GM18502 (cell line): ENCODE results near the gene AP2A2.

Source experiments
- ATAC-seq: cut with Tn5 transposase; IDR thresholded peaks from one replicate; pipeline ENCODE4 v1.9.1; 2021; ENCODE audit warnings: mild to moderate bottlenecking; ENCODE audit not compliant: unreplicated experiment, poor library complexity

The AP2A2 gene

DNA sequence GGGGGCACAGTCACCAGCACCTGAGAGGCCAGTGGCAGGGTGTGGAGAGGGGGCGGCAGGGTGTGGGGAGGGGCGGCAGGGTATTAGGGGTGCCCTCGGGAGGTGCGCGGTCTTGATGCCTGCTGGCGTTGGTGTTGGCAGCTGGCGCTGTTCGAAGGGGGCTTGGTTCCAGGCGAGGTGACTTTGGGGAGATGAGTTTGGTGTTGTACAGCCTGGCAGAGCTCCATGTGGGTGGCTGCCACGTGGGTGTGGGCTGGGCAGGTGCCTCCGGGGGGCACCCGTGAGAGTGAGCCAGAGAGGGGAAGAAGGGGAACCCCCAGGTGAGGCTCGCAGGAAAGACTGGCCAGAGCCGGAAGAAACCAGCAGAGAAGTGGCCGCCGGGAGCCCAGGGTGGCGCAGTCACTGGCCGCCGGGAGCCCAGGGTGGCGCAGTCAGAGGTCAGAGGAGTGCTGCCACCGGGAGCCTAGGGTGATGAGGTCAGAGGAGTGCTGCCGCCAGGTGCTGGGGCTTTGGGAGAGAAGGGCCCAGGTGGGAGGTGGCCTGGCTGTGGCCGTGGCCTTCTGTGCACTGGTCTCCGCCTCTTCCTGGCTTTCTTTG is 66.1 kb downstream of the AP2A2 start:
- no peak for ATAC-seq

DNA sequence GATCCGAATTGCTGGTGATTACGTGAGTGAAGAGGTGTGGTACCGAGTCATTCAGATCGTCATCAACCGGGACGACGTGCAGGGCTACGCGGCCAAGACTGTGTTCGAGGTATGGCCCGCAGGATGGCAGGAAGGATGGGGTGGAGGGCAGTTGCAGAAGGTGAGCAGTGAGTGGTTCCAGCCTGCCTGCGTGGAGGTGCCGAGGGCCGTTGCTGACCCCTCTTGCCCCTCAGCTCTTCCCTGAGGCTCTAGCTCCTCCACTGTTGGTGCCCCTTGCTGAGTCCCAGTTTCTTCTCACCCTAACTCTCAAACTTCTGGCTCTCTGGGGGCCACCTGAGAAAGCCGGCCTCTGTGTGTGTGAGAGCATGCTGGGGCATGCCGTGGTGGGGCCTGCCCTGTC is 66.9 kb downstream of the AP2A2 start:
- ATAC-seq: no peak

DNA sequence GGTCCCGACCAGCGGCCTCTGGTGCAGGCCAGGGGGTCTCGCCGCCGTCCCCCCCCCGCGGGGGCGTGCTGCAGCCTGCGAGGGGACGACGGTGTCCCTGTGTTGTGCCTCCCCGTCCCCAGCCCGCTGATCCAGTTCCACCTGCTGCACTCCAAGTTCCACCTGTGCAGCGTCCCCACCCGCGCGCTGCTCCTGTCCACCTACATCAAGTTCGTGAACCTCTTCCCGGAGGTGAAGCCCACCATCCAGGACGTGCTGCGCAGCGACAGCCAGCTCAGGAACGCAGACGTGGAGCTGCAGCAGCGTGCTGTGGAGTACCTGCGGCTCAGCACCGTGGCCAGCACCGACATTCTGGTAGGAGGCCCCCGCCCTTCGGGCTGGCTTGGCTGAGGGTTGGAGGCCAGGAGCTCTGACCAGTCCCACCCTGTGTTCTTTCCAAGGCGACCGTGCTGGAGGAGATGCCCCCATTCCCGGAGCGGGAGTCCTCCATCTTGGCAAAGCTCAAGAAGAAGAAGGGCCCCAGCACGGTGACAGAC is 68.0 kb downstream of the AP2A2 start:
- no peak for ATAC-seq

DNA sequence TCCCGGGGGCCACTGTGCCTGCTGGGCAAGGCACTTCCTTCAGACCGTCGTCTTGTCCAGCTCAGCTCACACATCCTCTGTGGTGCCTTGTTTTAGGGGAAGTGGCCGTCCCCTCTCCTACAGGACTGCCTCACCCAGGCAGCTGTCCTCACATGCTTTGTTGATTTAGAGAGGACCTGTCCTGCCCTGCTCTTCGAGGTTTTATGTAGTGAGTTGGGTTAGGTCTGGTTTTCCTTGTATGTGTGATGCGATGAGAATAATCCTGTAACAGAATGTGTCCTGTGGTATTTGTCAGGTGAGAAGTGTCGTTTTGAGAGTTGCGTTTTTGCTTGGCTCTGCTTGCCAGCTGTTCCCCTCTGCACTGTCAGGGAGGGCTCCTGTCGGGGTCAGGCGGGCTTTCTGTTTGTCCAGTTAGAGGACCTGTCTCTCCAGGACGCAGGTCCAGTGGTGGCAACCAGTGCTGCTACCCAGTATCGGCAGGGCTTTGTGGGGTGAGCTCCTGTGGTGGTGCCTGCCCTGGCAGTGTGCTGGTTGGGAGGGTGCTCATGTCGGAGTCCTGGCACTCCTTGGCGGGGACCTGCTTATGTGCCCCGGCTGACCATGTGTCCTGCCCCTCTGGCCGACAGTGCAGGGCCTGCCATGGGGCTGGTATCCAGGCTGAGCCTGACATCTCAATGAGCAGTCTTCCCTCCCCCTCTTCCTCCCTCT is 69.5 kb downstream of the AP2A2 start:
- no peak for ATAC-seq

DNA sequence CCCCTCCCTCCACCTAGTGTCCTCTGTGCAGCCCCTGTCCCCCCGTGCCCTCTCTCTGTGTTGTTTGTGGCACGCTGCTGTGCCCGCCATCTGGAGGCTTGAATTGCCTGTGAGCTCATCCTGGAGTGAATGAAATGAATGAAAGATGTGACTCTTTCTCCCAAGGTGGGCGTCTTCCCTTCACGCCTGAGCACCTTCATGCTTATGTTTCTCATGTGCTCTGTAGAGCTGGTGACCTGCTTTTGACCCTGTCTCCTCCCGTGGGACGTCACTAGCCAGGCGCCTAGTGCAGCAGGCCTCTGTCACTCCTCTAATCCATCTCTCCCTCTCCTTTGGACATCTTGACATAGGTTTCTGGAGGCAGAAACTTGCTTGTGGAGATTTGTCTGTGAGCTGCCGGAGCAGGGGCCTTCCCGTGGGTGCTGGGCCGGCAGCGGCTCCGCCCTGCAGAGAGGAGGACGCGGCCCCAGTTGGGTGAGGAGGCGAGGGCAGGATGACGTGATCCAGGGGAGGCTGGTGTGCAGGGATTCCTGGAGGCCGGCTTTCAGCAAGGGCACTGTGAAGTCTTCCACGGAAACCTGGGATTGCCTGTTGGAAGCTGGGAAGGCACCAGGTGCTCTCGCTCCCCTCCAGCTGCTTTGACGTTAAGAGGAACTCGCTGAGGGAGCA is 70.2 kb downstream of the AP2A2 start:
- ATAC-seq: peak; percentile 73

DNA sequence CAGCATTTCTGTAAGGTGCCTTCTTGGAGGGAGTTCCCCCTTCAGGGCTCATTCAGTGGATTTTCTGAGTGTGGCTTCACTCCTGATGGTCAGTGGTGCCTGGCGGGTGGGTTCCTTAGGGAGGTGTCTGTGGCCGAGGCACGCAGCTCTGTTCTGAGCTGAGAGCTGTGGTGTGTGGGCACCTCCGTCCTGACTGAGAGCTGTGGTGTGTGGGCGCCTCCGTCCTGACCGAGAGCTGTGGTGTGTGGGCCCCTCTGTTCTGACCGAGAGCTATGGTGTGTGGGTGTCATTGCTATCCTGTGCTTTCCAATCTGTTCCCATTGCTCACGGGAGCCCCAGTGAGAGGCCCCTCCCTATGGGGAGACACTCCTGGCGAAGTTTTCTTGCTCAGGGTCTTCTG is 71.0 kb downstream of the AP2A2 start:
- ATAC-seq: no peak

DNA sequence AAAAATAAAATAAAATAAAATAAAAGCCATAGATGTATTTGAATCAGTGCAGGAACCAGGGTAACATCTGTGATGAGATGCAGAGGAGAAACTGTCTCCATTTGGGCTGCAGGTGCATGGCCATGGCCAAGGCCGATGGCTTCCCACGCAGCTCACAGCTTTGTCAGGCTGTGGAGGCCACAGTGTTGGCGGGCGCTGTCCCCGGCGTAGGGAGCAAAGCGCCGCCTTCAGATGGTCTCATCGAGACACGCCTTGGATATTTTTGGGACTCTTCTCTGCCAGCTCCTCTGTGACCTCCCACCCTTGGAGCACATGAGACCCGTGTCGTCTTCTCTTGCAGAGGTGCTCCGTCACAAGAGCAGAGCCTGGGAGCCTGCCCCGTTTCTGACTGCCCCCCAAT is 72.2 kb downstream of the AP2A2 start:
- ATAC-seq: no peak

DNA sequence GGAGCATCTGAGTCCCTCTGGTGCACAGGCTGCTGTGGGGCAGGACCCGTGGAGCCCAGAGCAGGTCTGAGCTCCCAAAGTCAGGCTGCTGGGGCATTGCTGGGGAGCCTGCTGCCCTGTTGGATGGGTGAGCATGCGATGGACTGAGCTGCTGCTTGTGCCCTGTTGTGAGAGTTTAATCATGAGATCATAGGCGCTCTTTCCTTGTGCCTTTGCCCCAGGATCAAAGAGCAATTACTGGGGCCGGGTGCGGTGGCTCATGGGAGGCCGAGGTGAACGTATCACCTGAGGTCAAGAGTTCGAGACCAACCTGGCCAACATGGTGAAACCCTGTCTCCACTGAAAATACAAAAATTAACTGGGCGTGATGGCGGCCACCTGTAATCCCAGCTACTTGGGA is 73.3 kb downstream of the AP2A2 start:
- no peak for ATAC-seq

DNA sequence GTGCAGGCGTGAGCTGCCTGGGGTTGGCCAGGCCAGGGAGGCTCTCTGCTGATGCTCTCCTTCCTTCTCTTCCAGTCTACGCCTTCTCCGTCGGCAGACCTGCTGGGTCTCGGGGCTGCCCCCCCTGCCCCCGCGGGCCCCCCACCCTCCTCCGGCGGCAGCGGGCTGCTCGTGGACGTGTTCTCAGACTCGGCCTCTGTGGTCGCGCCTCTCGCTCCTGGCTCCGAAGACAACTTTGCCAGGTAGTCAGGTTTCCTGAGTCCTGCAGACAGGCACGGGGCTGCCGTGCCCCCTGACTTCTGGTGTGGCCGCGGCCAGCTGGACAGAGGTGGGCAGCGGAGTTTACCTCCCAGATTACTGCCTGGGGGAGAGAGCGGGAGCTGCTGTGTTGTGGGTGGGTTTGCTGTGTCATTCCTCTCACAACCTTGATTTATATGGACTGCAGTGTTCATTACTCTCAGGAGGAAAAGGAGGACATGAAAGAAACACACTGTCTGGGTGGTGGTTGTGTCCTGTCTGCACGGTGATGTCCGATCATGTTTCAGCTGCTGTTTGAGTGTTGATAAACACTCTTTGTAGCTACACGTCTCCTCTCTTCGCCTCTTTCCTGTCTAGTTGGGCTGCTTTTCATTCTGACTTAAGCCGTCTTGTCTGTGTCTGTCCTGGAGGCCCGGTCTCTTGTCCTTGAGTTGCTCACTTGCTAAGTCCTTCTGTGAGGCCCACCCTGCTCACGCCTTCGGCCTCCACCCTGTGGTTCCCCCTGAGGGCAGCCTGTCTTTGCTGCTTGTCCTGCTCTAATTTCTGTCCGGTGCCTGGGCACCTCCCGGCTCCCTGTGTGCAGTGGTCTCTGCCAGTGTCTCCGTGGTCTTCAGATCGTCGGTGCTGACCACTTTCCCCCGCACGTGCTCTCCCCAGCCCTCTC is 74.9 kb downstream of the AP2A2 start:
- no peak for ATAC-seq

DNA sequence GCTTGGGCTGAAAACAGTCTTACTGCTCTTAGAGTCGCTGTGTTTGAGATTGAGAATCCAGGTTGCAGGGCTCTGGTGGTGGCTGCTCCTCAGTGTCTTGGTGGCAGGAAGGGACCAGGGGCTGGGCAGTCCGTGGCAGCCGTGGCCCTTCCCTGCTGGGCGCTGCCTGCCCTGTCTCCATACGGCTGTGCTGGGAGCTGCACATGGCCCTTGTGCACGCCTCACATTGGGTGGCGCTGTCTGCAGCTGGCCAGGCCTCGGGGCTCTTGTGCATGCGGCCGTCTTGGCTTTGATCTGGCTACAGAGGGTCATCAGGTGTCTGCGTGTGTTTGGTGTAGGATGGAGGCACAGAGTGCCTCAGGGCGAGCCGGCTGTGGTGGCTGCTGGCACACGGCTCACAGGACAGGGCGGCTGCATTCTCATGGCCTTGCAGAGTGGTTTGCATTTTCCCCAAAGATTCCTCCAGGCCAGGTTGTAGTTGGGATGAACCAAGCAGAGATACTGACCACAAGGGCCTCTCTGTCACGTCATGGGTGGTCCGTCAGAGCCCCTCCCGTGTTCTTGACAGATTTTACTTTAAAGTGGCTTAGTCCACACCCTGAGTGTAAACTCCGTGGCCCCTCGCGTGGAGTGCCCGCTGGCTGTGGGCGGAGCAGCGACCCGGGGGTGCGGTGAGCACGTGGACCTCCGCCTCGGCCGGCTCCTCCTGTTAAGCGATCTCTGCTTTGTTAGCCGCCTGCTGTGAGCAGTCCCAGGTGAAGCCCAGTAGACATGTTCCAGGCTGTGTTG is 76.1 kb downstream of the AP2A2 start:
- ATAC-seq: no peak

DNA sequence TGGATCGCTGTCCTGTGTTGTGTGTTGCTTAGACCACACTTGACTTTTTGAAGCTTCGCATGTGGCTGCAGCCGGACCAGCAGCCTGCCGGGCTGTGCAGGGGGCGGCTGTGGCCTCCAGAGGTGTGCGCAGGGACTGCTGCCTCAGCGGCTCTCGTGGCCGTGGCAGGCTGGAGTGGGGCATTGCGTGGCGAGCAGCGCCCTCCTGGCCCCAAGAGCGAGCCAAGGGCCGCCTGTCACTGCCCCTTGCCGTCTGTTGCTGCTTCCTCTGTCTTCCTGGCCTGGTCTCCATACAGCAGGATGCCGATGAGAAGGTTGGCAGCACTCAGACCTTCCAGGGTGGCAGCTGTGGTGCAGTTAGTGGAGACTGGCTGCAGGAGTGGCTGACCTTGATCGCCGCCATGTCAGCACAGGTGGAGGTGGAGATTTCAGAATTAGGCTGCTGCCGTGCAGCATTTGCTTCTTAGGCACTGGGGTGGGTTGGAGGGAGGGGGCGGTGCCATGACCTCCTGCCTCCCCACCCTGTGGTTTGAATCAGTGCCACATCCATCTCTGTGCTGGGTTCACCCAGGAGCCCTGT is 76.8 kb downstream of the AP2A2 start:
- ATAC-seq: no peak

DNA sequence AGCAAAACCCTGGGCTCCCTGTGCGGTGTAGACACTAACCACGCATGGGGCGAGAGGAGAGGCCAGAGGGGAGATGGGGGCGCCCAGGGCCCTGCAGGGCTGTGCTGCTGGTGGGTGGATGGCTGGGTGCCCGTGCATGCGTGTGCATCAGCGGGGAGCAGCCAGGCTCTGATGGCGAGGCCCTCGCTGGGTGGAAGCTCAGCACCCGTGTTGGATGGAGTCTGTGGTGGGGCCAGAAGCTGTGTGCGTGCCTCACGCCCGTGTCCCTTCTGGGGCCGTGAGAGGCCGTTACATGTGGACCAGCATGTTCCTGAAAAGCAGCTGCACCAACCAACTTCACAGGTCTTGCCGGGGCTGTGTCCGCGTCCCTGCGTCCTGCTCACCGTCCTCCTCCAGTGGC is 77.5 kb downstream of the AP2A2 start:
- no peak for ATAC-seq

DNA sequence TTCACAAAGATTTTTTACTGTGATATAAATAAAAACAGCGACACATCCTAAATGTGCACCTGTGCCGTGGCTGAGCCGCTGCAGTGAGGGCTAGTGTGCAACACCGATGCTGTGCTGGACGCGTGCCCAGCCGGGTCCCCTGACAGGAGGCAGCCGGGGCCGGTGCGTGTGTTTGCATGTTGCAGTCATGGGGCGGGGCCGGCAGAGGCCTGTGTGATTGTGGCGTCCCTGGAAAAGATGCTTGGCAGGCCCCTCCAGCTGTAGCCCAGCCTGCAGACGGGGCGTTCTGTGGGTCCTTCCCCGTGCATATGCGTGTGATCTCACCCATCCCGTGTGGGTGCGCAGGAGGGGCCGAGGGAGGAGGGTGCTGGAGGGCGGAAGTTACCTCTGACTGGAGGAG is 80.3 kb downstream of the AP2A2 start:
- no peak for ATAC-seq

DNA sequence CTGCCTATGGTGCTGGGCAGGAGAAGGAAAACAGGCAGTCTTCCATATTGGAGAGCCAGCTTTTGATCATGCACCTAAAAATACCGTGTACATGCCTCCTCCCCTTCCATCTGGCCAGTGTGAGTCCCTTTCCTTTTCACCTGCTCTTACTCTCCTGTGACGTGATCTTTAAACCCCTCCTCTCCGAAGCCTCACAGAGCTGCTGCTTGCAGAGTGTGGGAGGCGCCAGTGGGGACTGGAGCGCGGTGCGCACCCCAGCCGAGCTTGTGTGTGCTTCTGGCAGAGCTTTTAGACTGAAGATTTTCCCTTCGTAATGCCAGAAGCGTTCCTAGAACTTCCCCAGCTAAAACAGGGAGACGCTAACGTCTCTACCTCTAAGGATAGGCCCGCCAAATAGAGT is 81.1 kb downstream of the AP2A2 start:
- no peak for ATAC-seq

DNA sequence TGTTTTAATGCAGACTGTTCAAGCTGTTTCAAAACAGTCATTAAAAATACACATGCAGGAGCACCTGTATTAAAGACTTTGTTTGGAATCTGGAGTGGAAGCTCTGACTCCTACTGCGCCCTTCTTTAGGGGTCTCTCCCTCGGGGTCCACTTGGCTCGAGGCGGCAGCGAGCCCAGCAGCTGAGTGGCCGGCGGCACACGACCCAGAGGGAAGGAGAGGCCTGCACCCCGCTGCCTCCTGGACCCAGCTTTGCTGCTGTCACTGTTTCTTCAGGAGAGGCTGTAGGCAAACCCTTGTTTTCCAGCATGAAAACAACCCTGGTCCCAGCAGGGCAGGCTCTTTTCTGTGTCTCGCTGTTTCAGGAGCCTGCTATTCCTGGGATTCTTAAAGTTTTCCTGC is 81.6 kb downstream of the AP2A2 start:
- no peak for ATAC-seq

DNA sequence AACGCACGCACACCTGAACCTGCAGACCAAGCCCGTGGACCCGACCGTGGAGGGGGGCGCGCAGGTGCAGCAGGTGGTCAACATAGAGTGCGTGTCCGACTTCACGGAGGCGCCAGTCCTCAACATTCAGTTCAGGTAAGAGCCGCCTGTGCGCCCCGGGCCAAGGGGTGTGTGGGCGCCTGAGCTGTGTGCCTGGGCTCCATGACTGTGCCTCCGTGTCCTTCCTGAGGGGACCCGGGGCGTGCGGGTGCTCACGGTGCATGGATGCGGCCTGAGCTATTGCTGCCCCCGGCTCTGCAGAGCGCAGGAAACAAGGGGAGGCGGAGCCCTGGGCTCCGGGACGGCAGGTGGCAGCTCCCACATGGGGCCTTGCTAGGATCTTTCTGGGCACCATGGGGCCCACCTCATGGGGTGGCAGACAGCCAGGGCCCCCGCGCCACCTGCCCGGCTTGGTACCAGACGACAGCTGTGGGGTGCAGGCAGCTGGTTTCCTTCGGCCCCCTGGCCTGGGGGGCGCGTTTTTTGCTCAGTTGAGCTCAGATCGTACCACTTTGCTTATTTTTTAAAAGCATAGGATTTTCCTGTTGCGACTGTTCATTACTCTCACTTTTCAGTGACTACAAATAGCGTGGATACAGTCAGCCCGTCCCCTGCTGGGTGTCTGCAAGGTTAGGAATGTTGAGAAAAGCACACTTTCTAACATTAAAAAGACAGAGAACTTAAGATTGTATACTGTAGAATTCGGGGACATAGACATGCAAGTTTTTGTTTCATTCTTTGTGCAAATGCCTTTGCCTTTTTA is 82.5 kb downstream of the AP2A2 start:
- no peak for ATAC-seq

DNA sequence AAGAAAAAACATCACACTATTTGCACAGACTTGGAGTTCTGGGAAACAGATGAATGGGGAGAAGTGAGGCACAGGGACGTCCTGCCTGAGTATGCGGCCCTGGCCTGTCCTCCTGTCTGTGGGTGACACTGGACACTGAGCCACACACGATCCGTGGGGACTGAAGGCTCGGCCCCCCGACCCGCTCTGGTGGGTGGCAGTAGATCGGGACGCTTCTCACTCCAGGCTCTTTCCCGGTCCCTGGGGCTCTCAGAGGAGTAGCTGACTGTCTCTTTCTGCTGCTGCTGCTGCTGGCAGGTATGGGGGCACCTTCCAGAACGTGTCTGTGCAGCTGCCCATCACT is 83.1 kb downstream of the AP2A2 start:
- no peak for ATAC-seq

DNA sequence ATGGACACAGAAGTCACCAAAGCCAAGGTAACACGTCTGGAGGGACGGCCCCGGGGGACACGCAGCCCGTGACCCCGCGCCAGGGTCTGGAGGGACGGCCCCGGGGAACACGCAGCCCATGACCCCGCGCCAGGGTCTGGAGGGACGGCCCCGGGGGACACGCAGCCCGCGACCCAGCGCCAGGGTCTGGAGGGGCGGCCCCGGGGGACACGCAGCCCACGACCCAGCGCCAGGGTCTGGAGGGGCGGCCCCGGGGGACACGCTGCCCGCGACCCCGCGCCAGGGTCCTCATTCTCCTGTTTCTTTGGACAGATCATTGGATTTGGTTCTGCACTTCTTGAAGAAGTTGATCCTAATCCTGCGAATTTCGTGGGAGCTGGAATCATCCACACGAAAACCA is 83.7 kb downstream of the AP2A2 start:
- ATAC-seq: no peak

DNA sequence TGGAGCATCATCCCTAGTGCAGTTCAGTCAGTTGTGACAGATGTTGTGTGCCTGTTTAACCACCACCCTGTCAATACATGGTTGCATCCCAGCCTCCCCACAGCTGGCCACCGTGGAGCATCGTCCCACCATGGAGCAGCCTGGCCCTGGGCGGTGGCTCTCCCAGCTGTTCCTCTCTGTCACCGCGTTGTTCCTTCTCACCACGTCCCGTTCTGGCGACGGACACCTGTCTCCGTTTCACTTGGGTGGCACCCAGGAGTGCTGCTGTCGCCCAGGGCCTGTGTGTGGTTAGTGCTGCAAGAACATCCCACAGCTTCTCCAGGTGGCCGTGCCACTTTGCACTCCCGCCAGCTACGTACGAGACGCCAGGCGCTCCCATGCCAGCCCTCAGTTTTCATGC is 84.3 kb downstream of the AP2A2 start:
- no peak for ATAC-seq
